RCC 7860 (cell line): ENCODE measurements around the gene SAFB2.

ENCODE experiments used
- DNase-seq: peaks from one replicate; pipeline ENCODE4 v3.0.0-alpha.2; 2015; ENCODE audit warnings: low spot score
- FAIRE-seq: peaks from 2 replicates; lab custom pipeline; 2012; peaks lifted over from hg19 to GRCh38; lab: Jason Lieb, UNC

Gene SAFB2

DNA sequence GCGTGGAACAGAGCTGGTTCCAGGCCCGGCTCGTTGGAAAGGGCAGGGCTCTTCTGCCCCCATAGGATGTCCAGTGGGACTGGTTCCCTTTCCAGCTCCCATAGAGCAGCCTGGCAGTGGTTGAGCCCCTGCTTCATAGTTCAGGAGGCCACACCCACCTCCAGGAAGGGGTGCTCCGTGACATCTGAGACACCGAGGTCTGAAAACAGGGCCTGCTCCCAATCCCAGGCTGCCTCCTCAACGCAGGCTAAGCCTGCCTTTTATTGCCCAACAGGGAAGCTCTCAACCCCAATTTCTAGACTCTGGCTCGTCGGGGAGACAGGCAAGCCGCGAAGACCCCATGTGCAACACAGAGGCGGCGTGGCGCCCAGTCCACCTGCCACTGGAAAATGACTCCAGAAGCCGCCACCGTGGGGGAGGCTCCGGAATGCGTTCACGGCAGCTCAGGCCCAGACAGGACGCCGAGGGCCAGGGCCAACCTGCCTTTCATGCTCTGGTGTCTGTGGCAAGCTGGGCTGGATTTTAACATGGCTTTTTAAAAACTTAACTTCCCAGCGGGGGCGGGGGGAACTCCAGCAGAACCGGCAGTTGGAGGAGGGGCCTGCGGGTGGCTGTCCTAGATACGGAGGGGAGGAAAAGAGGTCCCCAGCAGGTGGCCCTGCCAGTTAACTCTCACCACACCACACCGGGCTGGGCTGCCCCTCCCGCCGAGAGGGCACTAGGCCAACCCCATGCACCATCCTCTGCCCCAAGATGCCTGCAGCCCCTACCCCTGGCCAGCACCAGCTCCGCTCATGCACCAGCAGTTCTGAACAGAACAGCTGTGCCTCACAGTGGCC, 36.9 kb downstream of the SAFB2 start:
- FAIRE-seq (no peak), DNase-seq (no peak)

DNA sequence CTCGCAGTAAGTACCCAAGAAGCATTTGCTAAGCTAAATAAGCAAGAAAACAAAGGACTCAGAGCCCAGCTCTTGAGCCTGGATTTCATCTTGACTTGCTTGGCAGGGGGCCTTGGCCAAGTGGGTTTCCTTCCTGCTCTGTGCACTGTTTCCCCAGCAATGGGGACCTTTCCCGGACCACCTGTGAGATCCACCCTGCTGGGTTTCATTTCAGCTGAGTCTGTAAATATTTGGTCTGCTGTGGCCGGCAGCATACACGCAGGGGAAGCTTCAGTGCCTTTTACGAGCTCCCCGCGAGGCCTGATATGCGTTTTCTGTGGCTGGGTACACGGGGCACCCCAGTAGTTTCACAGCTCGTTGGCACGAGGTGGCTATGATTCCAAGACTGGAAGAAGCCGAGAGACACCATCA, 42.4 kb downstream of the SAFB2 start:
- FAIRE-seq (no peak), DNase-seq (no peak)

DNA sequence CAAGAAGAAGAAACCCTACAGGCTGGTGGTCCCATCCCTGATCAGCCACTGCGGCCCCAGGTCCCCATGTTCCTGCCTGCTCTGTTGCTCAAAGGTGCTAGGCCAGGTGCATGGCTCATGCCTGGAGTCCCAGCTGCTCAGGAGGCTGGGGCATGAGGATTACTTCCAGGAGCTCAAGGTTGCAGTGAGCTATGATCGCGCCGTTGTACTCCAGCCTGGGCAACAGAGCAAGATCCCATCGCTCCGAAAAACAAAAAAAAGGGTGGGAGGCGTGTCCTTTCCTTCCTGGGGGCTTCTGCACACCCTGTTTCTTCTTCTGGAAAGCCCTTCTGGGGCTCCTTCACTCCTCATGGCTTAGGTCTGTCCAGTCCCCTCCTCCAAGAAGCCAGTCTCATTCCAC, 42.9 kb downstream of the SAFB2 start:
- DNase-seq (no peak), FAIRE-seq (no peak)

DNA sequence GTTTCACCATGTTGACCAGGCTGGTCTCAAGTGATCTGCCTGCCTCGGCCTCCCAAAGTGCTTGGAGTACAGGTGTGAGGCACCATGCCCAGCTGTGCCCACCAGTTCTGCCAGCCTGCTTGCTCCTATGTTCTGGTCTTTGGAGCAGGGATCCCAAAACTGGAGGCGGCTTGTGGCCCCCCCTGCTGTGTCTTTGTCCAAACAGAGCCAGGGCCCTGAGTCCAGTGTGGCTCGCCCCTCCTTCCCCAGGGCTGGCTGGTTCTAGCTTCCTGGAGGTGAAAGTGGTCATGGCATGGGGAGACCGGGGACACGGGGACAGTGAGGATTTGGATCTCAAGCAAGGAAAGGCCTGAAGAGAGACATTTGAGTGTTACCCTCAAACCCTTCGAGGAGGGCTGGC, 43.3 kb downstream of the SAFB2 start:
- DNase-seq: no peak

DNA sequence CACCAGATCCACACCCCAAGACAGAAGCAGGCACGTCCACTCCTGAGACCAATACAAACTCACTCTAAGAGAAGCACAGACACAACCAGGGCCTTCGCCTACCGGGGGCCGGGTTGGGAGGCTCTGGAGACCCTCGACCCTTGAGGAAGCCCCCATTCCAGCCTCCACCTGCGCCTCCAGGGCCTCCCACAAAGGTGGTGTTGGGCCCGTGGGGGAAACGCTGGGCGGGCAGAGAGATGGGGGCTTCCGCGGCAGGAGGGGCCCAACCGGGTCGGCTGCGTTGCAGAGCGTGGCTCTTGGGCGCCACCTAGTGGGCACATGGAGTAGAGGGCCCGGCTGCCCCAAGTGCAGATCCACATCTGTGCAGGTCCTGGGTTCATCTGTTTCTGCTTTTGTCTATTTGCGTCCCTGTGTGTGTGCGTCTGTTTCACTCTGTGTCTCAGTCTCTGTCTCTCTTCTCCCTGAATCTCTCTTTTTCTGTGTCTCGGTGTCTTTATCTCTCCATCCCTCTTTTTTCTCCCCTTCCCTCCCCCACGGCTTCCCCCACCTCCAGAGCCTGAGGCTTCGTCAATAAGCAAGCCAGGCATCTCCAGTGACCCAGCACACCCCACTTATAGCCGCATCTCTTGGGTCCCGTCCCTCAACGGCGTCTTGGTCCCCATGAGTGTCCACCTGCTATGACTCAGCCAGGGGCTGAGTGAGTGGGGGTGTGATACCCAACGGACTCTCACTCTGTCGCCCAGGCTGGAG, 44.3 kb downstream of the SAFB2 start:
- FAIRE-seq (no peak), DNase-seq (no peak)

More for the DNA sequence above, 43.3 kb downstream of the SAFB2 start:
- FAIRE-seq: no peak

DNA sequence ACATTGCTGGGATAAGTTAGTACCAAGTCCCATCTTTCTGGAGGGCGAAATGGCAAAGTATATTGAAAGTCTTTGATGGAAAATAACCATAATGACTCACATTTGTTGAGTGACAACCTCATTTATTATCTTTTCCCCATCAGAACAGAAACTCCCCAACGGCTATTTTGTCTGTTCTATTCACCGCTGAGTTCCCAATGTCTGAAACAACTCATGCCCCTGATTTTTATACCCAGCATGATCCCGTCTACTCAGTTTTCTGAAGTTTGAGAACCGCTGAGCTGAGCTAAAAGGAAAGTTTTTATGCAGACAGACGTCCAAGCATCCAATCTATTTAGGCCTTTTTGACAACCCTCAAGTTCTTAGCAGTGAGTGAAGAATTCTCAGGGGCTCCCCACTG, 47.0 kb downstream of the SAFB2 start:
- no peak for FAIRE-seq
- no peak for DNase-seq

DNA sequence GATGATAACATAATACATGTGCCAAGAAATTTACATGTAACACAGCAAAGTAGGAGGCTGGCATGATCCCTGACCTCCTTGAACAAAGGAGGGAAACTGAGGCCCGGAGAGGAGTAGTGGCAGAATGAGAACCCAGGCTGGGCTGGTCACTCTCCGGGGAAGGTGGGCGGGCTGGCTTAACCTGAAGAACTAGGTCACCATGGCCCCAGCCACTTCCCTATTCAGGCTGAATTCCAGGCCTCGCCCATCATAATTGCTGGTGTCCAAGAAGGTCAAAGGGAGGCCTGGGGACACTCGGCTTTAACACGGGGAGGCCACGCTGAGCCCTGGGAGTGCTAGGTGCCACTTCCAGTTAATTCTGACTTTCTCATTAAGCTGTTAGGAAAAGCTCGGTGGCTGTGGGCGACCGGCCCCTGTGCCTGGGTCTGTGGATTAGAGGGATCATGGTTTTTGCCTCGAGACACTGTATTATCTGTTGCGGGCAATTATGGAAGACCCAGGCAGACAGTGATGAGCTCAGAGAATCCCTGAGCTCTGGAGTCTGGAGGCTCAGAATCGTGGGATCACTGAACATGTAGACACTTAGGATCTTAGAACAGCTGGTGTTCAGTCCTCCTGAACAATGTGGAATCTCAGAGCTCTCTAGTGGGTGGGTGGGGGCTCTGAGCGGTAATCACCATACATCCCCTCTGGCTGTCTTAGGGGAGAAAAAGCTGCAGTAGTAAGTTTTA, 49.9 kb downstream of the SAFB2 start:
- no peak for DNase-seq
- FAIRE-seq: no peak

DNA sequence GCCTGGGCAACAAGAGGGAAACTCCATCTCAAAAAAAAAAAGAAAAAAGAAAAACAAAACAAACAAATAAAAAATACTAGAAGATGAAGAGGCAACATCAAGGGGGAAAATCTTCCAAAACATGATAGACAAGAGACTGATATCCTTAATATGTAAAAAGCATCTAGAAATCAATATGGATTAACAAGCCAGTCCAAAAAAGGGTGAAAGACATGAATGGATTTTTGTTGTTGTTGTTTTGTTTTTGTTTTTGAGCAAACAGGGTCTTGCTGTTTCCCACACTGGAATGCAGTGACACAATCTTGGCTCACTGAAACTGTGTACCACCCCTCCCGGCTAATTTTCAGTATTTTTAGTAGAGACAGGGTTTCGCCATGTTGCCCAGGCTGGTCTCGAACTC, 50.8 kb downstream of the SAFB2 start:
- no peak for DNase-seq
- no peak for FAIRE-seq

DNA sequence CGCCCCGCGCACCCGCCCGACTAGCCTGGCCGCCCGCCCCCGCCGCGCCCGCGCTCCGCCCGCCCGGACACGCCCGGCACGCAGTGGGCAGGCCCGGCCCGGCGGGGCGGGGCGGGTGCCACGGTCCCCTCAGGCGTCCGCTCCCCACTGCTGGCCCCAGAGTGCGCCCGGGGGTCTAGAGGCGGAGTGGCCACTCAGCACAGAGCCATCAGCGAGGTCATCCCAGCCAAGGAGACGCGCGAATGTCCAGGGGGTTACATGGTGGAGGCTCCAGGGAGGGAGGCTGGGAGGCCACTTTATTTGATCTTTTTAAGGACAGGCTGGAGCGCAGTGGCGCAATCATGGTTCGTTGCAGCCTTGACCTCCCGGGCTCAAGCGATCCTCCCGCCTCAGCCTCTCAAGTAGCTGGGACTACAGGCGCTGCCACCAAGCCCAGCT, 54.6 kb downstream of the SAFB2 start:
- DNase-seq (no peak), FAIRE-seq (no peak)

DNA sequence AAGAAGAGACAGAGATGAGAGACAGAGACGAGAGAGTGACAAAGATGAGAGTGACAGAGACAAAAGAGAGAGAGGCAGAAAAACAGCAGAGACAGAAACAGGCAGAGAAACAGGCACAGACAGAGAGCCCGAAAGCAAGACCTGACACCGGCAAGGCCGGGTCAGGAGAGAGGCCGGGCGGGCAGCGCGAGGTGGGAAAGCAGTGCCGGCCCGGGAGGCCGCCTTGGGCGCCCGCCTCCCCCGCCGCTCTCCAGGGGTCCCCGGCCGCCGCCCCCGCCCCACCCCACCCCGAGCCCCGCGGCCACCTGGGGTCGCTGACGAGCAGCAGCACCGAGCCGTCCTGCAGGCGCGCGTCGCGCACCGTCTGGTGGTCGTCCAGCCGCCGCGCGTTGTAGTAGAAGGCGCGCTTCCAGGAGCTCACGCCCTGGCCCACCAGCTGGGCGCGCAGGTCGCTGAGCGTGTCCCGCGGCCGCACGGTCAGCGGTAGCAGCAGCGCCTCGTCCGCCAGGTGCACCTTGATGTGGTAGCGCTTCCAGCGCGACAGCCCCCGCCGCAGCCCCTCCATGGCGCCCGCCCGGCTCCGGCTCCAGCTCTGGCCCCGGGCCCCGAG, 55.1 kb downstream of the SAFB2 start, which contains the start of gene TINCR:
TINCR (minus strand) TSS at position 594 of the 610 bp plus-strand sequence.
- DNase-seq (no peak), FAIRE-seq (no peak)

DNA sequence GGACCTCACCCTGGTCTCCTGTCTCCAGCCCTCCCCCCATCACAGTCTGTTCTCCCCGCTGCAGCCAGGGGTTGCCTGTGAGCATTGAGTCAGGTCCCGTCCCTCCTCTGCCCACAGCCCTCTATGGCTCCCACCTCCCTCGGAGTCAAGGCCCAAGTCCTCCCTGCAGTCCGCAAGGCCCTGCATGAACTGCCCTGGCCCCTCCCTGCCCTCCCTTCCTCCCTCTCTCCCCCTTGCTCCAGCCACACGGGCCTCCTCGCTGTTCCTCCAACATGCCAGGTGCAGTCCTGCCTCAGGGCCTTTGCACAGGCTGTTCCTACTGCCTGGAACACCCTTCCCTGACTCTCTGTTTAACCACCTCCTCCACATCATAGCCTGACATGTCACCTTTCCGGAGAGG, 57.6 kb downstream of the SAFB2 start:
- DNase-seq (no peak), FAIRE-seq (no peak)

DNA sequence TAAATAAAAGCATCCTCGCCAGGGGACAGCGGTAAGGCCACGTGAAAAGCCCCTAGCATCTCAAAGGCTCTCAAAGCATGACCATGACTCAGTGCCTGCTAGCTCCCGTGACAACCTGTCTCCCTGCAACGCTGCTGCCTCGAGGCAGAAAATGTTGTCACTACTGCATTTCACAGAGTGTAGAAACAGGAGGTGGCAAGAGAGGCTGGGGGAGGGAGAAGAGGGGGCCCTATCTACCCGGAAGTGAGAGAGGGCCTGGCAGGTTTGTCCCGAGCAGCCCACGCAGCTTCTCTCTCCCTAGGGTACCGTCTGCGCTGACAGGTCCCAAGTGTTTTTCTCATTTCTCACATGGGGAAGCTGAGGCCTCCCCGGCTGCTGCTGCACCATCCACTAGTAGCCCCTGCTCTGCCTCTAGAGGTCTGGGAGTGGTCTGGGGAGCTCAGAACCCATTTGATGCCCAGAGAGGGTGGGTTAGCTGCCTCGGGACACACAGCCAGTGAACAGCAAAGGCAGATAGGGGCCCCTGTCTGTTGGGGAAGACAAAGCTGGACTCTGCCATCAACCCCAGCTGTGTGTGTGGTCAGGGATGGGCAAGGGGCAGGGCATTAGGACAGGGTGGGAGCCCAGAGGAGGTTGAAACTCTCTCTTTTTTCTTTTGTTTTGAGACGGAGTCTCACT, 58.5 kb downstream of the SAFB2 start:
- FAIRE-seq: no peak
- DNase-seq: no peak

DNA sequence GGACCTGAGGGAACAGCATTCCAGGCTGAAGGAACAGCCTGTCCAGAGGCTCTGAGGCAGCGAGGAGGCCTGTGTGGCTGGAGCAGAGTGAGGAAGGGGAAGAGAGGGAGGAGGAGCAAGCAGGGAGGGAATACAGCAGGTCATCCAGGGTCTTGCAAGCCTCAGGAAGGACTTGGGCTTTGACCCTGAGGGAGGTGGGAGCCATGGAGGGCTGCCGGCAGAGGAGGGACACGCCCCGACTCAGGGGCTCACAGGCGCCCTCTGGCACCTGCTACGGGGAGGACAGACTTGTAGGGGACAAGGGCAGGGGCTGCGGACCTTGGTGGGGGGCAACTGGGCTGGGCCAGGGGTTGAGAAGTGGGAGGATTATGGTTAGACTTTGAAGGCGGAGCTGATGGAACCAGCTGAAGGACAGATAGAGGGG, 59.6 kb downstream of the SAFB2 start:
- no peak for FAIRE-seq
- no peak for DNase-seq

DNA sequence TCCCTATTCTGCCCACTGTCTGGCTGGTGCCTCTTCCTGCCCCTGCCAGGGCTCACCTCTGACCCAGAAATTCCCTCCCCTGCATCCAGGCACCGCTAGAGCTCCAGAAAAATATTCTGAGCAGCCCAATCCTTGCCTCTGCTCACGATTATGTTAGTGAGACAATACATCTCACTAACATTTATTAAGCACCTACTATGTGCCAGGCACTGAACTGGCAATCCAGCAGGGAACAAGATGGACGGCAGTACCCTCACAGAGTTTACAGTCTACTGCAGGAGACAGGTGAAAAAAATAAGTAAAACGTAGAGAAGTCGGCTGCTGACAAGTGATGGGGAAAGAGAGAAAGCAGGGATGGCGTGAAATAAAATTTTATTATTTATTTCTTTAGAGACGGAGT, 60.3 kb downstream of the SAFB2 start:
- FAIRE-seq (no peak), DNase-seq (no peak)

DNA sequence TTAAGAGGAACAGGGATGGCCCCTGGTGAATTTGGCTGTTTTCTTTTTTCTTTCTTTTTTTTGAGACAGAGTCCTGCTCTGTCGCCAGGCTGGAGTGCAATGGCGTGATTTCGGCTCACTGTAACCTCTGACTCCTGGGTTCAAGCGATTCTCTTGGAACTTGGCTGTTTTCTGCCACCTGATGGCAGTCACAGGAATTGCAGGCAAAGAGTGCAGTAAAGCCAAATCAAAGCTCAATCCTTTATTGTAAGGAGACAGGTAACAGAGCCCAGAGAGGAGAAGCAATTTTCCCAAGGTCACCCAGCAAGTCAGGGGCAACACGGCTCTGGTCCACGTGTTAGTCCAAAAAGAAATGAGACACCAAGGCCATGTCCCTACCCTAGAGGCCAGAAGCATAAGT, 61.0 kb downstream of the SAFB2 start:
- DNase-seq: peak; percentile 9
- no peak for FAIRE-seq

DNA sequence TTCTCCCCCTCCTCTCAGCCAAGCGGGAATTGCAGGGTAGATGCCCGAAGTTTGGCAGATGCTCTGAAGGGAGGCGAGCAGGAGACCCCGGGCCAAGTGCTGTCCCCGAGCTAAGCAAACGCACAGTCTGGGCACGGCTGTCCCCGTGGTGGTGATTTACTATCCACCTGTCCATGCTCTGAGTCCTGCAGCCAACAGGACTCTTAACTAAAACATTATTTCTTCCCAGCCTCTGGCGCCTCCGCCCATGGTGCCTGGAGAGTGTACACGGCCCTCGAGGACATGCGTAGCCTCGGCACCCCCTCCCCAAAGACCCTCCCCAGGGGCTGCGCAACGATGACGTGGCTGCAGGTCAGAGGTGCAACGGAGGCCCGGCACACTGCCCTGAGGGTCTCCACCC, 62.4 kb downstream of the SAFB2 start:
- no peak for FAIRE-seq
- no peak for DNase-seq

DNA sequence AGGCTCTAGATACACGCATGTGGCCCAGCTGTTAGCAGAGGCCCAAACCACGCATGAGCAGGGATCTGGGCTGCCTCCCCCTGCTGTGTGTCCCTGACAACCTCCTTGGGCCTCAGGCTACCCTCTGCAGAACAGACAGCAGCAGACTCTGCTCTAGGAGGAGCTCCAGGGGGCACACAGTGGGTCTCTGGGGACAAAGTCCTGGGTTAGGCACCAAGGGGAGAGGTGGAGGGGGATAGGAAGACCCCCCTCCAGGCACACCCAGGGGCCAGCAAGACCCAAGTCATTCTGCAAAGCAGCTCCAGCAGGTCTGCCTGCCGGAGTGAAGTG, 62.8 kb downstream of the SAFB2 start:
- no peak for DNase-seq
- no peak for FAIRE-seq

DNA sequence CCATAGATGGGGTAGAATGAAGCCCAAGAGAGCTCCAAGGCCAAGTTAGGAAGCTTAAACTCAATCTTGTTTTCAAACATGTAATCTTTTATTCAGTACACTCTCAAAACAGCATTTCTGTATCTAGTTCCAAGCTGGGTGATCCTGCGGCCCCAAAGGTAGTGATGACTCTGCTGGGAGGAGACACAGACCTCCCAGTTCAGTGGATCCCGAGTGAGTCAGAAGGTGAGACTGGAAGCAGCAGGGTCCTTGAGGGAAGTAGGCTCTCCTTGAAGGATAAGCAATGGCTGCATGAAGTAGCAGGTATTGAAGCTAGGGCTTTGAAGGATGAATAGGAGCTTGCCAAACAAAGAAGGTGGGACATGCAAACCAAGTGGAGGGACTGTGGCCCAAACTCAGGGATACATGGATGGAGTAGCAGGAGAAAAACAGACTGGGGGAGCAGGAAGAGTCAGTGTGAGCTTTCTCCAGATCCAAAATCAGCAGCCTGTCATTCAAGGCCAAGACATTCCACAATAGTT, 64.4 kb downstream of the SAFB2 start:
- DNase-seq: no peak

DNA sequence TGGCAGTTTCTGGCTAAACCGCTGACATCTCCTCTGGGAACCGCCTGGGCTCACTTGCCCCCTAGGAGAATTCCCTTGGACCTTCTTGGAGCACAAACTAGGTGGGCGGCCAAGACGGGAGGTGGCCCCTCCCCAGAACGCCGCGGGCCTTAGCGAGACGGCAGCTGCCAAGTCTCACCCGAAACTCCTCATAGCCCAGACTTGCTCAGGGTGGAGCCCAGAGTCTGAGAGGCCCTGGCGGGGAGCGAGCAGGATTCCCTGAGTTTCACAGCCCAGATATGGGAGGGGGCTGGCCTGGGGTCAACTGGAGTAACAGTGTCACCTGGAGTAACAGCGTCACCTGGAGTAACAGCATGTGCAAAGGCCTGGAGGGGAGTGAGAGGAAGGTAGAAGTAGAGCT, 64.9 kb downstream of the SAFB2 start:
- FAIRE-seq (no peak), DNase-seq (no peak)

More for the DNA sequence above, 64.4 kb downstream of the SAFB2 start:
- no peak for FAIRE-seq

DNA sequence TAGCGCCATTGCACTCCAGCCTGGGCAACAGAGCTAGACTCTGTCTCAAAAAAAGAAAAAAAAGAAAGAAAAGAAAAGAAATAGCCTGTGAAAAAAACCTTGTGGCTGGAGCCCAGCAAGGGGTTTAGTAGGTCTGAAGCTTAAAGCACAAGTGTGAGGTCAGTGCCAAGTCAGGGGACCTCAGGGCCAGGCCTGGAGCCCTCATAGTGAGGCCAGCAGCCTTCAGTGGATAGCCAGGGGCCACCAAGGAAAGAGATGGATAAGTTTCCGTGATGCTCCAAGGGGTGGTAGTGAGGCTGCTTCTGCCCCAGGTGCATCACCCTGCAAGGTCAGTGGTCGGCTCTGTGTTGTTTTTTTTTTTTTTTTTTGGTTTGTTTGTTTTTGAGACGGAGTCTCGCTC, 67.7 kb downstream of the SAFB2 start:
- DNase-seq (no peak), FAIRE-seq (no peak)
